Putamen (tissue), 1 donor: ENCODE measurements around the gene ZBED4.
"Not testable (repeated sequence)": the region's sequence is repeated elsewhere in the genome, so short reads cannot be mapped to it uniquely, and the experiment has no call there.

Experiments used
- DNase-seq: peaks from one replicate; pipeline ENCODE4 v3.0.0-alpha.2; 2016; ENCODE audit warnings: low spot score

The ZBED4 gene

GRCh38 chr22:49827271-49827852, 26.3 kb upstream of the ZBED4 start:
- no peak for DNase-seq

- DNase-seq = peak; percentile 56
Observed at GRCh38 chr22:49827853-49828598, 25.6 kb upstream of the ZBED4 start, which contains the start of gene BRD1. Gene BRD1, minus strand, starts transcription at chr22:49827873. Its CDS starts 3,556 bp downstream, at chr22:49824317.

- no peak for DNase-seq
Observed at GRCh38 chr22:49828599-49828965, 25.1 kb upstream of the ZBED4 start.

DNA sequence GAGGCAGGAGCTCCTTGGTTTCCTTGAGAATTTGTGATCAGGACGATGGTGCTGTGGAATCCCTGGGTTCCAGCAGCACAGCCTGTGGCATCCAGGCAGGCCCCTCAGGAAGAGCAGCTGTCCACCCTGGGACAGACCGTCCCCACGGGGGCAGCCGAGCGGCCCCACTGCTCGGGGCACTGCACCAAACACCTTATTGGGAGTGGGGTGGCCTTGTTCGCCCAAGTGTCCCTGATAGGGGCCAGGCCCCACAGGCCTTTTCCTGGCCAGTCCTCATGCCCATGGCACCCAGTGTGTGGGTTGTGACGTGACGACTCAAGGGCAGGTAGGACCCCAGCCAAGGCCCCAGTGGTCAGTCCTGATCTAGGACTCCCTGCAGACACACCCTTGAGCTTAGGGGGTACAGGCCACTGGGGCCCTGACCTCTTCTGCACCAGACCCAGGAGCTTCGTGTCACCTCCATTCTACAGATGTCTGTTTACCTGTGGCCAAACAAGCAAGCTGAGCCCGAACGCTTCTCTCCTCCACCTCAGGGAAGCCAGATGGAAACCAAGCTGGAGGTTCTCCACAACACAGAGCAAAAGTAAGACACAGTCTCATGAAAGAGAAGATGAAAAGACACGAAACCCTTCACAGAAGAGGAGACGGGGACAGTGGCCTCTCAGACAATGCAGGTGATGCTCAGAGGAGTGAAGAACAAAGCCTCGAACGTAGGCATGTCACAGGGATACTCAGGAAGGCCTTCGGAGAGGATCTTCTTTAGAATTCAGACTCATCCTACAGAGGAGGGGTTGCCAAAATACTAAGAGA, 24.4 kb upstream of the ZBED4 start:
- no peak for DNase-seq

GRCh38 chr22:49833340-49834007, 20.2 kb upstream of the ZBED4 start:
- no peak for DNase-seq

DNA sequence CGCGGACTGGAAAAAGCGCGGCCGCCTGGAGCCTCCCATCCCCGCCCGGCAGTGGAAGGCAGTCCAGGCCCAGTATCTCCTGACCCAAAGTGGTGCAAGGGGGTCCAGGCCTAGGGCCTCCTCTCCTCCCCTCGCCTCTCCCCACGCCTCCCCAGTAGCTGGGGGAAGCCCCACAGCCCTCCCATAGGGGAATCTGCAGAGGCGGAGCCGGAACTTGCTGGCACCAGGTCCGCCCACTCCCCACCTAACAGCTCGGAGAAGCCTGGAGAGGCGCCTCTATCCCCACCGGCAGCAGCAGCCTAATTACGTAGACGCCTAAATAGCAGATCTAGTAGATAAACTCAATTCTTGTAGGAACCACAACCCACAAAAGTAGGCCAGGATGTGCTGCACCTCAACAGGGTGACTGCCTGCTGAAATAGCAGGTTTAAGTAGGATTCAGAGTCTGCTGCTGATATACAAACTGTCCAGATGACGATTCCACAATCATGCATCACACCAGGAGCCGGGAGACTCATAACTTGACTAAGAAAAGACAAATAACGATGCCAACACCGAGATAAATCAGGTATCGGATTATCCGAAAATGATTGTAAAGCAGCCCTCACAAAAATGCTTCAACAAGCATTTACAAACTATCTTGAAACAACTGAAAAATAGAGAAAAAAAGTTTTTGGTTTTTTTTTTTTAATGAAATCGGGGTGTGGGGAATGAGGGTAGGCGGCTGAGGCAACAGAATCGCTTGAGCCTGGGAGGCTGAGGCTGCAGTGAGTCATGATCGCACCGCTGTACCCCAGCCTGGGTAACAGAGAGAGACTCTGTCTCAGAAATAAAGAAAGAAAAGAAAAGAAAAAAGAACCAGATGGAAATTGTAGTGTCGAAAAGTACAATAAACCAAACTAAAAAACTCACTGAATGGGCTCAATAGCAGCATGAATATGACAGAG, 14.6 kb upstream of the ZBED4 start:
- no peak for DNase-seq

DNA sequence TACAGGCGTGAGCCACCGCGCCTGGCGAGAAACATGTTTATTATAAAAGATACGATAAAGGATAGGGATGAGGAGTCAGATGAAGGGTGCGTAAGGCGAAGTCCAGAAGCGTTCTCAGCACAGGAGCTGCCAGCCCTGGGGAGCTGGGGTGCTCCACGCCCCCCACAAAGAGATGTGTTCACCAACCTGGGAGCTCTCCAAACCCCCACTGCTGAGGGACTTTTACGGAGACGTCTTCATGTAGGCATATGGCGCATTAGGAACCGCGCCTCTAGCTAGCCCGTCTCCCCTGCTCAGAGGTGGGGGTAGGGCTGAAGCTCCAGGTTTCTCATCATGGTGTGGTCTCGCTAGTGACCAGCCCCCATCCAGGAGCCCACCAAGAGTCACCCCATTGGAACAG, 8.4 kb upstream of the ZBED4 start:
- DNase-seq = no peak

DNA sequence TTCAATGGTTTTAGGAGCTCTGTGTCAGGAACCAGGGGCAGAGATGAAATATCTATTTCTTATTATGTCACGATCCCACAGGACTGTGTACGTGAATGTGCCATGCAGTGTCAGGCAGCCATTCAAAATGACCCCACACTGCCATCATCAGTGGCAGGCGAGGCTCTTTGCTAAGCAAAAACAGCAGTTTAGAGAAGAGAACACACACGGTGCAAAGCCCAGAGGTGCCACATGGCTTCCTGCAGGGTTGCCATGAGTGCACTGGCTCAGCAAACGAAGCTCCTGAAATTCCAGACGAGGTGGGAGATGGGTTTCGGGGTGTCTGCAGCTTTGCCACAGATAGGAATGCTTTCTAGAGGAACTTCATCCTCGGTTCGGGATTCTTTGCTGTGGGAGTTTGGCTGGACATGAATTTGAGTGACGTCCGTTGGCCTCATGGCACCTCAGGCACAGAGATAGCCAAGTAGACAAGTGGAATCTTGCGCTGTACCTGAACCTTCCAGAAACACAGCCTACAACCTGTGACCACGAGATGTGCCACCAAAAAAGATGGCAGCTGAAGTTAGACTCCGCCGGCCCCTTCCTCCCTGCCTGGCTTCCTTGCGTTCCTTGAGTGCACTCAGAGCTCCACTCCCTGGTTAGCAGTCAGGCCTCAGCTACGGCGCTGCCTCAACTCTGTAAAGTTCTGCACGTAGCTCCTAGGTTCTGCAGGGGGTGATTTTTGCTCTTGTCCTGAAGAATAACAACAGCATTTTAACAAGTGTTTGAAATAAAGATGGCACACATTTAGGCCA, 7.8 kb upstream of the ZBED4 start:
- DNase-seq = no peak

DNA sequence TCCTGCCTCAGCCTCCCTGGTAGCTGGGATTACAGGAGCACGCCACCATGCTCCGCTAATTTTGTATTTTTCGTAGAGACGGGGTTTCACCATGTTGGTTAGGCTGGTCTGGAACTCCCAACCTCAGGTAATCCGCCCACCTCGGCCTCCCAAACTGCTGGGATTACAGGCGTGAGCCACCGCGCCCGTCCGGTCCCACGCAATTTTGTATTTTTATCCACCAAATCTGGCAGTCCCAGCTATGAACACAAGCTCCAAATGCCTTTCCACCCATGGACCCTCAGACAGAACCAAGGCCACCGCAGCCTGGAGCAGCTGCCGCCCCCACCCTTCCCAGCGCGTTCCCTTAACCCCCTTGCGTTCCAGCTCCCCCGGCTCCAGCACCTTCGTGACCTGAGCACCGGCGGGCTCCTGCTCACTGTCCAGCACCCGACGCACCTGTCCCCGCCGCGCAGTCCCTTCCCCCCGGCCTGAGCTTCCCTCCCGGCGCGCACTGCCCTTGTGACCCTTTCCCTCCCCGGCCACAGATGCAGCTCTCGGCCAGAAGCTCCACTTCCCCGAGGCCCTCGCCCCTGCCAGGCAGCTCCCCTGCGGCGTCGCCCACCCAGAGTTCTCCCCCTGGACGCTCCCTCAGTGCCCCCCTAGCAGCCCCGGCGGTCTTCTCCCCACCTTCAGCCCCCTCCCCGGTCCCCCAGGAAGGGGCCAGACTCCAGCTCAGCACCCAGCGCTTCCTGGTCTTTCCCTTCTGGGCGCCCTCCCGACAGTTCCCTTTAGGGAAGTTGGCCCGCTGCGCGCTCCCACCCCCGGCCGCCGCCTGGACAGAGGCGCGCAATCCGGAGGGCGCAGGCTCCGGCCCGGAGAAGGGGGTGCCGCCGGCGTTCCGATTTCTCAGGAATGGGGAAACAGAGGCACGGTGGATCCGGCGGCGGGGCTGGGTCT, 5.6 kb upstream of the ZBED4 start:
- DNase-seq = no peak

DNA sequence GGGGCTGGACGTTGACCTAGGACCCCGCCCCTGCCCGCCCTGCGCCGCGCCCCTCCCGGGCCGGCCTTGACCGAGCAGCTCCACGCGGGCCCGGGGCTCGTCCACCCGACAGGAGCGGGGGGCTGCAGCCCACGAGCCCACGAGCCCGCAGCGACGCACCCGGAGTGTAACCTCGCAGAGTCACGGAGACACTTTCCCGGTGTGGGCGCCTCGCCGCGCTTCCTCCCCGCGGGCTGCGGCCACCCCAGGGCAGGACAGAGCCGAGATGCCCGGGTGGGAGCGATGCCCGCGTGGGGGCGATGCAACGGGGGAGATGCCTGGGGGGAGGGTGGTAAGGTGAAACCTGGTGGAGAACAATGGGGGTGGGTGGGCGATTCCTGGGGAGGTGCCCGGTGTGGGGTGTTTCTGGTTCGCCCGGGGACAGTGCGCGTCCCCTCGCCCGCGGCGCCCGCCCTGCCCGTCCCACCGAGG, 4.9 kb upstream of the ZBED4 start:
- DNase-seq = no peak

DNA sequence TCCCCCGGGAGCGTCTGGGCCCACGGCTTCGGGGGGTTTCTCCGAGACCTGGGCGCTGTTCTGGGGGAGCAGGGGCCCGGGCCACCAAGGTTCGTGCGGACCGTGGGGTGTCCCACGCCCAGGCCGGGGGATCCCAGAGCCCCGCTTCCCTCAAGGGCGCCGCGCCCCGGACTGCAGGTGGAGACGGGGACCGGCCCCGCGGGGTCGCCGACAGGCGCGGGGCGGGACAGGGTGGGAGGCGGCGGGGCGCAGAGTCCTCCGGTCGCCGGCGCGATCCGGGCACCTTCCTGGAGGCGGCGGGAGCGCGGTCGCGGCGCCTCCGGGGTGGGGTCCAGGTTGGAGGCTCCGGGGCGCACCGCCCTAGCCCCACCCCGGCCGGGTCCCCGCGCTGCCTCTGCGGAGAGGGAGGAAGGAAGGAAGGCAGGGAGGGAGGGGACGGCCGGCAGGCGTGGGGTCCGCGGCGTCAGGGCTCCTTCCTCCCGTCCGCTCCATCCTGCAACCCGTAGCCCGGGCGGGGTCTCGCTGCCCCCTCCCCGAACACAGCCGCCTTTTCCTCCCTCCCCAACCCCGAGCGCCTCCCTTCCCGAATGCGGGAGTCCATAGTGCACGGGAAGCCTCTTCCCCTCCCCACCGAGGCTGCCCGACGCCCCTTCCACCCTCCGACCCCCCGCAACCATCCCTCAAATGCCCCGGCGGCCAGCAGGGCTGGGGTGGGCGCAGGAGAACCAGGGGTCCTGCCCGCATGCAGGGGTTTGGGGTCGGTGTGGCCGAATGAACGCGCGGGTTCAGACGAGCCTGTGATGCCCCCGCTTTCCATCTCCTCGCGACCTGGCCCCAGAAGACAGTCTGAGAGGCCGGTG, 4.3 kb upstream of the ZBED4 start:
- no peak for DNase-seq

DNA sequence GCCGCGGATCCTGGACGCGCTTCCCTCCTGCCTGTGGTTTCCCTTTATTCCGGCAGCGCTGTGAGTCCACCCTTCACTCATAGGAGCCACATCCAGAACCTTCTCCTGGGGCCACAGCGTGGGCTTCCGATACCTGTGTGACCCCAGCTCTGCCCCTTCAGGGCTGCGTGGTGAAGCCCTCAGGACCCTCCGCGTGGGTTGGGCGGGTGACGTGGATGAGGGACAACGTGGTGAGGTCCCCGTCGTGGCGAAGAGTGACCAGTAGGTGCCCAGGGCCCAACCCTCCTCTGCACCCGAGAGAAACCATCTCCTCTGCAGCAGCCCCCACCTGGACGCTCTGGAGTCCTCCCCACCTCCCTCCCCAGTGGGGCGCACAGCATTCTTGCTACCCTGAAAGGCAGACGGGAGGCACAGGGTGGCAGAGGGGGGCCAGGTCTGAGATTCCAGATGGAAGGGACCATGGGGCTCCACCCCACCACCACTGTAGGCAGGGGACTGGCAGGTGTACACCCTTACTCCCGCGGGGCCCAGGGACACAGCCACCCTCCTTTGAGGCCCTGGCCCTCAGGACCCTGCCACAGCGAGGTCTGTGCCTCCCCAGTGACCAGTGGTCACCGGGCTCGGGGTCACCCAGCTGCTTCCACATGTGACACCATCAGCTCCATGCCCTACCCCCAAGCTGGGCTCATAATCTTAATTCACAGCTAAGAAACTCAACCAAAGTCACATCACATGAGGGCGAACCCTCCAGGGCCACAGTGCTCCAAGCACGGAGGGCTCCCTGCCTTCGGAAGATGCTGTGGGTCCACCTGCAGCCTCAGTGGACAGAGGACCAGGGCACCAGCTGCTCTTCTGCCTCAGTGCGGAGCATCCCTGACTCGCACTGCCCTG, 3.4 kb upstream of the ZBED4 start:
- no peak for DNase-seq

DNA sequence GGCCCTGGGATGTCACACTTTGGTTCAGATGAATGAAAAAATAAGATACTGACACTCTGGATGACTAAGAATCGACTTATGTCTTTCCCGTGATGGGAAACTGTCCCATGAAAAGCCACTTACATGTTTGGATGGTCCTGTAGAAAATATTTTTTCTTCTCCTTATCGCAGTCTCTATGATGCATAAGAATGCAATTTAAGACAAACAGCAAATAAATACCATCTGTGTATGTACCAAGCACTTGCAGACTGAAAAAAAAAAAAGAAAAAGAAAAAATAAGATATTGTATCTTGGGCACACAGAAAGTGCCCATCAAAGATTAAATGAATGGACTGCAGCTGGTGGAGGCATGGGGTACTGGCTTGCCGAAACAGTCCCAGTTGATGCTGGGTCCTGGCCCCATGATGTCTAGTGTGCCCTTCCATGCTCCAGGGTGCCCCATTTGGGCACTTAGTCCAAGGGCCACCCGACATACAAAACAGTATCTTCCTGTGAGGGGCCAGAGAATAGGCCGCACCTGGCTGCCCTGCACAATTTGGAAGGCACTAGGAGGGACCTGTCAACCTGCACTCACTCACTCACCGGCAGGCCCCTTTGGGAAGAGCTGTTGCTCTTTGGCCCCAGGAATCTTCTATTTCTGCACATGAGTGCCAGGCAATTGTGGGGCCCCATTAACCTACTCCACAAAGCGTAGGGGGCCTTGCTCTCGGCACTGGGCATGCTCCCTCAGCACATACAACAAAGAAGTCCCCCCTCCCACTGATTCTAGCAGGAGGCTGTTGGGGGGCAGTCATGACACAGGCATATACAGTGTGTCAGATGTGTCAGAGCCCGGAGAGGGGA, 2.5 kb upstream of the ZBED4 start:
- DNase-seq = no peak

- not testable (repeated sequence) for DNase-seq
Observed at GRCh38 chr22:49852568-49852897, 1.1 kb upstream of the ZBED4 start.

GRCh38 chr22:49853981-49854831, 562 bp downstream of the ZBED4 start:
- DNase-seq = no peak
